Caco-2 (cell line): ENCODE data around the gene ADAMTS8. TPM values are rescaled to one million over a fixed set of nuclear protein-coding genes. Genes with fewer than 3 reads are reported as not detected.

Experiments
- BruUV-seq: library from RNA; stranded (reverse); fragments of 400-500 nt; replicated peaks from 2 replicates; lab custom pipeline; 2021; lab: Mats Ljungman, UMichigan
- CTCF ChIA-PET: fragments of 300-600 bp; sonication (Branson Sonifier 250); formaldehyde crosslinking; loops from one replicate; lab custom pipeline; 2022; ENCODE audit warnings: antibody characterized with exemption; lab: Charles Lee
- POLR2A ChIA-PET: fragments of 300-600 bp; sonication (Branson Sonifier 250); formaldehyde crosslinking; loops from one replicate; lab custom pipeline; 2022; ENCODE audit warnings: antibody characterized with exemption; lab: Charles Lee
- DNase-seq, 2 experiments: peaks; one replicate each; pipeline versions ENCODE4 v3.0.0 to v3.0.0-alpha.2; 2020 to 2022
- H3K27me3 ChIP-seq: replicated peaks from 2 replicates; pipeline ENCODE4 v1.6.0; 2011; ENCODE audit warnings: low read length; ENCODE audit not compliant: control insufficient read depth, insufficient read depth
- H3K36me3 ChIP-seq: 2 replicates; pipeline ENCODE4 v1.5.1; 2011; ENCODE audit warnings: low read length; ENCODE audit not compliant: control insufficient read depth, insufficient read depth
- H3K4me1 ChIP-seq: fragments of 250-450 bp; sonication (Bioruptor Pico); 2 replicates; pipeline ENCODE4 v1.5.1; 2020; ENCODE audit warnings: mild to moderate bottlenecking
- H3K4me3 ChIP-seq: 2 replicates; pipeline ENCODE4 v1.5.1; 2011; ENCODE audit warnings: low read depth, mild to moderate bottlenecking, control low read depth, low read length
- H3K9me3 ChIP-seq: fragments of 250-450 bp; sonication (Bioruptor Pico); 2 replicates; pipeline ENCODE4 v1.5.1; 2020; ENCODE audit warnings: mild to moderate bottlenecking, moderate library complexity
- H3K27ac Mint-ChIP-seq: one replicate; pipeline ENCODE4 v1.8.0; 2022; ENCODE audit warnings: mixed read lengths; ENCODE audit not compliant: unreplicated experiment
- H3K27me3 Mint-ChIP-seq: one replicate; pipeline ENCODE4 v1.8.0; 2022; ENCODE audit warnings: mixed read lengths; ENCODE audit not compliant: insufficient read depth, unreplicated experiment
- H3K36me3 Mint-ChIP-seq: one replicate; pipeline ENCODE4 v1.8.0; 2022; ENCODE audit warnings: mild to moderate bottlenecking, mixed read lengths; ENCODE audit not compliant: insufficient read depth, unreplicated experiment
- H3K4me1 Mint-ChIP-seq: one replicate; pipeline ENCODE4 v1.8.0; 2022; ENCODE audit warnings: low read depth, mixed read lengths; ENCODE audit not compliant: unreplicated experiment
- H3K4me3 Mint-ChIP-seq: one replicate; pipeline ENCODE4 v1.8.0; 2022; ENCODE audit warnings: mild to moderate bottlenecking, moderate library complexity, mixed read lengths; ENCODE audit not compliant: unreplicated experiment
- H3K9me3 Mint-ChIP-seq: one replicate; pipeline ENCODE4 v1.8.0; 2022; ENCODE audit warnings: mixed read lengths; ENCODE audit not compliant: unreplicated experiment
- intact Hi-C: fragments of 100-400 bp; cut with micrococcal nuclease; formaldehyde crosslinking; loops from one replicate; pipeline ENCODE4 v1.10.0; 2022; ENCODE audit not compliant: unreplicated experiment
- total RNA-seq: library from RNA; stranded (reverse); gene quantifications from 2 replicates; pipeline ENCODE4 v1.2.3, GENCODE V29; 2022
- TF ChIP-seq, protein P1 (sequence below), 2 experiments: fragments of 200-600 bp in 1 of 2; IDR thresholded peaks; 1 replicate in 1 of 2; 2 replicates in 1 of 2; pipeline versions ENCODE4 v1.5.1 to v1.8.0; 2011 to 2022; ENCODE audit warnings: antibody characterized with exemption in 1 of 2, control low read depth in 1 of 2, inconsistent platforms in 1 of 2, low read depth in 1 of 2, low read length in 1 of 2, mild to moderate bottlenecking in 1 of 2, moderate library complexity in 1 of 2; ENCODE audit not compliant: insufficient read depth in 1 of 2, severe bottlenecking in 1 of 2, unreplicated experiment in 1 of 2

The ADAMTS8 gene
- total RNA-seq, 1 experiment from 2014 or later = not detected

DNA sequence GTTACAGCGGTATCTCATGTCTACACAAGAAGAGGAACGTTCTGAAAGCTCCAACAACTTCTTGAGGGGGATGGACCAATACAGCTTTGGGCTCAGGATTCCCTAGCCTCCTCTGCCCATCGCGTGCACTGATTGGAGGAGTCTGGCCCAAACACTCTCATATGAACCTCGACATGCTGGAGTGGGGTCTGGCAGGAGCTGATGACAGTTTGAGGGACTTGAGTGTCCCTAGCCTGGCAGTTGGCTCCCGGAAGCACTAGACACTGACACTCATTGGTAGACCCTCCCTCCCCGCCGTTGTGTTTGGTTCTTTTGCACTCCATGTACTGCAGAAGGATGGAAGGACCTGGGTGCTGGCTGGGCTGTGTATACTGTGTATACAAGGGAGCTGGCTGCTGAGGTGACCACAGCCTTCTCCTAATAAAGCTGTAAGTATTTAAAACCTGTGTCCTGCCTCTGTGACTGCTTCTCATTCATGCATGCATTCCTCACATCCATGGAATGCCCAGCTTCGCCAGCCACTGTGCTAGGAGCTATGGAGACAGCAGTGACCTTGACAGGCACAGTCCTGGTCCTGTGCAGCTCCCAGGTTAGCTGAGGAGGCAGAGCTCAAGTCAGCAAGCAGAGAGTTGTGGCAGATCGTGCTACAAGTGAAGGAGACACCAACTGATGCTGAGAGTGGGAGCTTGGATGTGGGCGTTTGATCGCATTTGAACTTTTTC is 48.0 kb upstream of the ADAMTS8 start:
- Histone ChIP-seq H3K36me3 (no peaks in the 10 kb centered on the region), H3K4me1 (peaks cover 8% of the 10 kb centered on the region; the same call in 1 of the 2 replicates), H3K9me3 (no peaks in the 10 kb centered on the region), H3K4me3 (no peak overlapping the region), H3K27me3 (no peaks in the 10 kb centered on the region; the same call in 1 of the 2 replicates)
- Mint-ChIP-seq H3K4me3 (no peak overlapping the region), H3K27me3 (peaks cover 2% of the 10 kb centered on the region), H3K4me1 (no peaks in the 10 kb centered on the region), H3K36me3 (no peaks in the 10 kb centered on the region), H3K27ac (no peak overlapping the region), H3K9me3 (no peaks in the 10 kb centered on the region)
- intact Hi-C loops = no loop called here
- DNase-seq = peak in 1 of 2 experiments; percentile 30
- BruUV-seq = no TSS peak
- TF ChIP-seq, protein P1, sequence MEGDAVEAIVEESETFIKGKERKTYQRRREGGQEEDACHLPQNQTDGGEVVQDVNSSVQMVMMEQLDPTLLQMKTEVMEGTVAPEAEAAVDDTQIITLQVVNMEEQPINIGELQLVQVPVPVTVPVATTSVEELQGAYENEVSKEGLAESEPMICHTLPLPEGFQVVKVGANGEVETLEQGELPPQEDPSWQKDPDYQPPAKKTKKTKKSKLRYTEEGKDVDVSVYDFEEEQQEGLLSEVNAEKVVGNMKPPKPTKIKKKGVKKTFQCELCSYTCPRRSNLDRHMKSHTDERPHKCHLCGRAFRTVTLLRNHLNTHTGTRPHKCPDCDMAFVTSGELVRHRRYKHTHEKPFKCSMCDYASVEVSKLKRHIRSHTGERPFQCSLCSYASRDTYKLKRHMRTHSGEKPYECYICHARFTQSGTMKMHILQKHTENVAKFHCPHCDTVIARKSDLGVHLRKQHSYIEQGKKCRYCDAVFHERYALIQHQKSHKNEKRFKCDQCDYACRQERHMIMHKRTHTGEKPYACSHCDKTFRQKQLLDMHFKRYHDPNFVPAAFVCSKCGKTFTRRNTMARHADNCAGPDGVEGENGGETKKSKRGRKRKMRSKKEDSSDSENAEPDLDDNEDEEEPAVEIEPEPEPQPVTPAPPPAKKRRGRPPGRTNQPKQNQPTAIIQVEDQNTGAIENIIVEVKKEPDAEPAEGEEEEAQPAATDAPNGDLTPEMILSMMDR (IDR thresholded peaks at IDR 0.05; ENCODE audit: insufficient read depth in 1 of 2, low read depth in 1 of 2, low read length in 1 of 2, severe bottlenecking in 1 of 2, unreplicated experiment in 1 of 2) = no peak
- CTCF ChIA-PET = interaction anchor here (0.5 to 0.7 kb wide), 2 partner anchors 45 to 178 kb away, joined by 3 to 7 read pairs; no protein-coding TSS in a partner anchor
- POLR2A ChIA-PET = no interaction called here

DNA sequence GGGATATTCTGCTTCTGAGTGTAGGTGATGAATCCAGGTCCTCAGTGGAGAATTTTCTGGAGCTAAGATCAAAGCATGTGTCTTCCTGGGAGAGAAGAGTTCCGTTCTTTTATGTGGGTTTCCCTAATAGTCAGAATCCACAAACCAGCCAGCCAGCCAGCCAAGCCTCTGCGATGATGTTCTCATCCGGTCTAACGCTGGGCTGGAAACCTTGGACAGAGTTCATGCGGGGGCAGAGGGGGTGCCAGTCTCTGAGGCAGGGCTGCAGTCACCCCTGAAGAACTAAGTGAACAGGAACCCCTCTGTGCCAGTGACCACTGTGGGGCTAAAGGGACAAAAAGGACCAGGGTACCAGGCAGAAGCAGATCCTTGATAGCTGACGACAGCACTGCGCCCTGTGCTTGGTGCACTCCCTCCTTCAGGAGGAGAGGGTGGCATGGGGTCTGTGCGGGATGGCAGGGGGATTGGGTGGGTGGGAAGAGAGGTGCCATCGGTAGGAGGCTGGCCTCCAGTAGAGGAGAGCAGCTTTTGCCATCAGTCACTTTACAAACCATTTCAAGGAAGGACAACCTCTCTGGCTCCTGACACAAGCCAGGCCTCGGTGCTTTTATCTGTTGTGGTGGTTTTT is 47.1 kb upstream of the ADAMTS8 start:
- intact Hi-C loops = no loop called here
- peak in 1 of 2 experiments; percentile 23 for DNase-seq
- Histone ChIP-seq H3K27me3 (no peaks in the 10 kb centered on the region; the same call in 1 of the 2 replicates), H3K4me3 (no peak overlapping the region), H3K4me1 (peaks cover 8% of the 10 kb centered on the region; the same call in 1 of the 2 replicates), H3K36me3 (no peaks in the 10 kb centered on the region), H3K9me3 (no peaks in the 10 kb centered on the region)
- POLR2A ChIA-PET = no interaction called here
- BruUV-seq = no TSS peak
- Mint-ChIP-seq H3K9me3 (no peaks in the 10 kb centered on the region), H3K27ac (no peak overlapping the region), H3K4me3 (no peak overlapping the region), H3K36me3 (no peaks in the 10 kb centered on the region), H3K4me1 (no peaks in the 10 kb centered on the region), H3K27me3 (peaks cover 6% of the 10 kb centered on the region)
- CTCF ChIA-PET = no interaction called here
- TF ChIP-seq, protein P1 (IDR thresholded peaks at IDR 0.05; ENCODE audit: insufficient read depth in 1 of 2, low read depth in 1 of 2, low read length in 1 of 2, severe bottlenecking in 1 of 2, unreplicated experiment in 1 of 2) = no peak

DNA sequence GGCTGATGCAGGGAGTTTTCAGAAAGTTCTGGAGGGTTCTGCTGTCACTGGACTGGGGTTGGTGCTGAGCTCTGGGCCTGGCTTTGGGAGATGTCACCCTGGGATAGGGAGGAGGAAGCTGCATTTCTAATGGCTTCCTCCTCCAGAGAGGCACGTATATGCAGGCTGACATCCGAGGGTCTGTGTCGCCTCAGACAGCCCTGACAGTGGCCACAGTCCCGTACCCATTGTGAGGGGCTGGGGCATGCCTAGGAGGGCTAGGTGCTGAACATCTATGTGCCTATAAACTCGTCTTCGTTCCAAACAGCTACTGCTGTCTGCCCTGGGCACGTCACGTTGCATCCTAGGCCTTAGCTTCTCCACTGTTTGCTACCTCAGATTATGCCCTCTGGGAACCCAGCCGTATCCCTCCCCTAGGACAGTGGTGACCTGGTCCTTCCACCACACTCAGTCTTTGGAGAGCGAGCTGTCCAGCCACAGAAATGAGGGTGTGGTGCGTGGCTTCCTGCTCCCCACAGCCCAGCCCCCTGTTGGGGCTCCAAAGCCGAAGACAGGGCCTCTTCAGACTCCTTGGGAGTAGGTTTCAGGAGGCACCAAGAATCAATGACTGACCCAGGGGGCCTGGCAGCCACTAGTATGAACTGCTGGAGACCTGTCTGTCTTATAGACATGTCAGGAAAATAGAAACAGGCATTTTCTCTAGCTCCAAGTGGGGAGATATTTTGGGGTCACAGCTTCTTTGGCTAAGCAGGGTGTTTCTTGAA is 46.4 kb upstream of the ADAMTS8 start:
- POLR2A ChIA-PET = no interaction called here
- H3K4me1 ChIP-seq = peaks cover 8% of the 10 kb centered on the region; the same call in 1 of the 2 replicates
- no TSS peak for BruUV-seq

More for the DNA sequence above, 46.4 kb upstream of the ADAMTS8 start:
- Mint-ChIP-seq H3K27ac (no peak overlapping the region), H3K4me3 (no peak overlapping the region), H3K27me3 (peaks cover 6% of the 10 kb centered on the region), H3K36me3 (no peaks in the 10 kb centered on the region), H3K4me1 (no peaks in the 10 kb centered on the region), H3K9me3 (no peaks in the 10 kb centered on the region)
- CTCF ChIA-PET = interaction anchor here (0.6 kb wide), 1 partner anchor 138 kb away, joined by 6 read pairs; no protein-coding TSS in a partner anchor
- TF ChIP-seq, protein P1 (IDR thresholded peaks at IDR 0.05; ENCODE audit: insufficient read depth in 1 of 2, low read depth in 1 of 2, low read length in 1 of 2, severe bottlenecking in 1 of 2, unreplicated experiment in 1 of 2) = no peak
- no peaks in the 10 kb centered on the region for H3K9me3 ChIP-seq
- intact Hi-C loops = no loop called here
- DNase-seq = peak in 1 of 2 experiments; percentile 29
- H3K27me3 ChIP-seq = no peaks in the 10 kb centered on the region; the same call in 1 of the 2 replicates
- H3K4me3 ChIP-seq = no peak overlapping the region
- no peaks in the 10 kb centered on the region for H3K36me3 ChIP-seq
